ENCODE data around the gene NHLH1. TPM values are rescaled to one million over a fixed set of nuclear protein-coding genes. Genes with fewer than 3 reads are reported as not detected.
A peak's percentile ranks its signal among the peaks of the same experiment; 100 is the strongest.

Gene NHLH1
- total and polyA plus RNA-seq, 2 donors (not counting 1 experiment from before 2014, with no cell fraction given): 0.27 to 0.39 TPM

- Histone ChIP-seq H4K20me1 (ENCODE audit: control insufficient read depth, insufficient read depth, low read length, poor library complexity, severe bottlenecking) (no peaks in the 10 kb centered on the region), H2AFZ (ENCODE audit: insufficient read depth, low read depth, low read length, poor library complexity, severe bottlenecking) (no peak overlapping the region), H3K27me3 (replicated peaks in 1 of 4; ENCODE audit: control extremely low read depth in 1 of 4, control insufficient read depth in 3 of 4, insufficient read depth in 4 of 4, low read length in 3 of 4) (no peaks in the 10 kb centered on the region), H3K36me3 (replicated peaks in 1 of 2; ENCODE audit: control extremely low read depth in 1 of 2, control insufficient read depth in 1 of 2, extremely low read depth in 1 of 2, insufficient read depth in 2 of 2, low read length in 1 of 2) (peaks cover 2 to 38% of the 10 kb centered on the region in 2 experiments), H3K4me1 (ENCODE audit: control insufficient read depth in 2 of 2, insufficient read depth in 2 of 2, low read length in 2 of 2) (peaks cover 21 to 32% of the 10 kb centered on the region in 2 donors), H3K79me2 (ENCODE audit: control insufficient read depth, insufficient read depth, low read length) (peaks cover 68% of the 10 kb centered on the region), H3K4me2 (replicated peaks; ENCODE audit: low read depth, low read length, poor library complexity, severe bottlenecking) (no peak overlapping the region), H3K4me3 (ENCODE audit: control extremely low read depth in 1 of 5, extremely low read depth in 1 of 5, insufficient read depth in 1 of 5, low read depth in 2 of 5, low read length in 4 of 5) (no peak overlapping the region), H3K27ac (ENCODE audit: low read length in 2 of 2) (peak overlapping the region in 1 of 2 donors; percentile 95), H3K9ac (ENCODE audit: low read length) (no peak overlapping the region), H3K9me3 (ENCODE audit: control extremely low read depth in 1 of 3, control insufficient read depth in 2 of 3, insufficient read depth in 1 of 3, low read length in 2 of 3) (no peaks in the 10 kb centered on the region)
- DNase-seq (no peak), ATAC-seq (ENCODE audit: low read depth) (no peak)
- WGBS (ENCODE audit: insufficient coverage): no CpG with 5 or more reads among the region's 3 CpGs
- intact Hi-C loops (cut with micrococcal nuclease): loop anchor here (5.0 to 10.0 kb wide), 6 partner anchors 37 to 815 kb away; partner anchors contain the start of genes LY9, UFC1, USF1 and USP21
- no peaks in the 10 kb centered on the region for H3K27me3 Mint-ChIP-seq
- H3K9me3 Mint-ChIP-seq (ENCODE audit: insufficient read depth): no peaks in the 10 kb centered on the region
- no peak overlapping the region for H3K4me3 Mint-ChIP-seq
- ChIA-PET POLR2A (no interaction called here), CTCF (interaction anchor here (1.5 to 2.4 kb wide), 3 partner anchors 13 to 48 kb away, joined by 4 to 8 read pairs (median 6); no protein-coding TSS in a partner anchor)
- TF ChIP-seq EZH2 (IDR thresholded peaks at IDR 0.05; ENCODE audit: borderline replicate concordance, insufficient read depth, low read depth, low read length, poor library complexity, severe bottlenecking) (no peak), CTCF (IDR thresholded peaks at IDR 0.05) (no peak)
- peak overlapping the region; percentile 7 for H3K27ac Mint-ChIP-seq
- peaks cover 48% of the 10 kb centered on the region for H3K4me1 Mint-ChIP-seq
These were observed 26.7 kb upstream of the NHLH1 start for GRCh38 chr1:160340146-160340545.

- Histone ChIP-seq H3K9ac (ENCODE audit: low read length) (no peak overlapping the region), H4K20me1 (ENCODE audit: control insufficient read depth, insufficient read depth, low read length, poor library complexity, severe bottlenecking) (no peaks in the 10 kb centered on the region), H3K36me3 (replicated peaks in 1 of 2; ENCODE audit: control extremely low read depth in 1 of 2, control insufficient read depth in 1 of 2, extremely low read depth in 1 of 2, insufficient read depth in 2 of 2, low read length in 1 of 2) (peaks cover 2 to 35% of the 10 kb centered on the region in 2 experiments), H3K9me3 (ENCODE audit: control extremely low read depth in 1 of 3, control insufficient read depth in 2 of 3, insufficient read depth in 1 of 3, low read length in 2 of 3) (no peaks in the 10 kb centered on the region), H3K4me3 (ENCODE audit: control extremely low read depth in 1 of 5, extremely low read depth in 1 of 5, insufficient read depth in 1 of 5, low read depth in 2 of 5, low read length in 4 of 5) (no peak overlapping the region), H3K27me3 (replicated peaks in 1 of 4; ENCODE audit: control extremely low read depth in 1 of 4, control insufficient read depth in 3 of 4, insufficient read depth in 4 of 4, low read length in 3 of 4) (no peaks in the 10 kb centered on the region), H2AFZ (ENCODE audit: insufficient read depth, low read depth, low read length, poor library complexity, severe bottlenecking) (no peak overlapping the region), H3K4me1 (ENCODE audit: control insufficient read depth in 2 of 2, insufficient read depth in 2 of 2, low read length in 2 of 2) (peaks cover 25 to 34% of the 10 kb centered on the region in 2 donors), H3K4me2 (replicated peaks; ENCODE audit: low read depth, low read length, poor library complexity, severe bottlenecking) (peak overlapping the region; percentile 89), H3K79me2 (ENCODE audit: control insufficient read depth, insufficient read depth, low read length) (peaks cover 76% of the 10 kb centered on the region), H3K27ac (ENCODE audit: low read length in 2 of 2) (peak overlapping the region in 1 of 2 donors; percentile 95)
- H3K27me3 Mint-ChIP-seq: no peaks in the 10 kb centered on the region
- 58% methylated on average over 1 of the region's 2 CpGs for WGBS (ENCODE audit: insufficient coverage)
- DNase-seq: no peak
- ATAC-seq (ENCODE audit: low read depth): no peak
- H3K27ac Mint-ChIP-seq: peak overlapping the region; percentile 7
- no peak for TF ChIP-seq CTCF (IDR thresholded peaks at IDR 0.05)
- no peak for TF ChIP-seq EZH2 (IDR thresholded peaks at IDR 0.05; ENCODE audit: borderline replicate concordance, insufficient read depth, low read depth, low read length, poor library complexity, severe bottlenecking)
- H3K9me3 Mint-ChIP-seq (ENCODE audit: insufficient read depth): no peaks in the 10 kb centered on the region
- ChIA-PET POLR2A (no interaction called here), CTCF (no interaction called here)
- H3K4me1 Mint-ChIP-seq: peaks cover 49% of the 10 kb centered on the region
- intact Hi-C loops (cut with micrococcal nuclease): loop anchor here (5.0 to 10.0 kb wide), 6 partner anchors 36 to 814 kb away; partner anchors contain the start of genes LY9, UFC1, USF1 and USP21
- H3K4me3 Mint-ChIP-seq: peak overlapping the region; percentile 20
These were observed 26.0 kb upstream of the NHLH1 start for GRCh38 chr1:160340866-160341265.

All from B cell (primary cell).